T-helper 1 cell (primary cell): Measurements from ENCODE around the gene NCAN.

Source experiments
- DNase-seq, 5 donors: peaks; one replicate each; pipeline ENCODE4 v3.0.0-alpha.2; 2012 to 2020

NCAN gene

GRCh38 chr19:19261350-19262189, 49.8 kb downstream of the NCAN start:
- DNase-seq = no peak

GRCh38 chr19:19262190-19263057, 50.7 kb downstream of the NCAN start:
- DNase-seq = no peak

- no peak for DNase-seq
Observed at GRCh38 chr19:19263886-19264487, 52.2 kb downstream of the NCAN start.

- DNase-seq = no peak
Observed at GRCh38 chr19:19267305-19267704, 55.5 kb downstream of the NCAN start.

- DNase-seq = no peak
Observed at GRCh38 chr19:19268453-19269385, 57.0 kb downstream of the NCAN start.

GRCh38 chr19:19269952-19270694, 58.4 kb downstream of the NCAN start:
- no peak for DNase-seq

- no peak for DNase-seq
Observed at GRCh38 chr19:19270749-19271571, 59.2 kb downstream of the NCAN start.

GRCh38 chr19:19271828-19272599, 60.3 kb downstream of the NCAN start:
- DNase-seq = no peak

- no peak for DNase-seq
Observed at GRCh38 chr19:19274146-19274545, 62.4 kb downstream of the NCAN start.

- no peak for DNase-seq
Observed at GRCh38 chr19:19274716-19275565, 63.2 kb downstream of the NCAN start.

- no peak for DNase-seq
Observed at GRCh38 chr19:19276386-19276785, 64.6 kb downstream of the NCAN start.

- no peak for DNase-seq
Observed at GRCh38 chr19:19276851-19277250, 65.1 kb downstream of the NCAN start.

GRCh38 chr19:19278315-19278714, 66.6 kb downstream of the NCAN start:
- no peak for DNase-seq

- DNase-seq = no peak
Observed at GRCh38 chr19:19279062-19279612, 67.4 kb downstream of the NCAN start.

GRCh38 chr19:19279853-19280252, 68.1 kb downstream of the NCAN start:
- DNase-seq = no peak

GRCh38 chr19:19280561-19280960, 68.8 kb downstream of the NCAN start:
- DNase-seq = no peak

- DNase-seq = no peak
Observed at GRCh38 chr19:19285686-19286085, 73.9 kb downstream of the NCAN start.

- DNase-seq = no peak
Observed at GRCh38 chr19:19292607-19293006, 80.8 kb downstream of the NCAN start.
